MM.1S (cell line): Measurements from ENCODE around the gene PPP1R3C.

Experiments
- DNase-seq: peaks from one replicate; pipeline ENCODE4 v3.0.0-alpha.2; 2015
- H2AFZ ChIP-seq: fragments of 300-600 bp; sonication (generic); 2 replicates; pipeline ENCODE4 v1.6.0; 2016; ENCODE audit warnings: antibody characterized with exemption, low read length
- H3F3A ChIP-seq: fragments of 300-600 bp; sonication (generic); 2 replicates; pipeline ENCODE4 v1.6.1; 2016; ENCODE audit warnings: mild to moderate bottlenecking, antibody characterized with exemption, low read length, moderate library complexity, mixed read lengths; ENCODE audit not compliant: insufficient read depth
- H3K27ac ChIP-seq: fragments of 300-600 bp; sonication (generic); 2 replicates; pipeline ENCODE4 v1.5.1; 2016; ENCODE audit warnings: mild to moderate bottlenecking, low read length
- H3K27me3 ChIP-seq: fragments of 300-600 bp; sonication (generic); replicated peaks from 2 replicates; pipeline ENCODE4 v1.6.0; 2016; ENCODE audit warnings: low read length; ENCODE audit not compliant: insufficient read depth
- H3K36me3 ChIP-seq: fragments of 300-600 bp; sonication (generic); replicated peaks from 2 replicates; pipeline ENCODE4 v1.6.1; 2016; ENCODE audit warnings: mild to moderate bottlenecking, low read length, mixed read lengths; ENCODE audit not compliant: insufficient read depth
- H3K4me1 ChIP-seq: fragments of 300-600 bp; sonication (generic); 2 replicates; pipeline ENCODE4 v1.6.1; 2016; ENCODE audit warnings: low read length, mixed read lengths
- H3K4me2 ChIP-seq: fragments of 300-600 bp; sonication (generic); 2 replicates; pipeline ENCODE4 v1.6.0; 2016; ENCODE audit warnings: low read depth, low read length
- H3K4me3 ChIP-seq: fragments of 300-600 bp; sonication (generic); 2 replicates; pipeline ENCODE4 v1.5.1; 2016; ENCODE audit warnings: low read length, mixed read lengths
- H3K79me2 ChIP-seq: fragments of 300-600 bp; sonication (generic); 2 replicates; pipeline ENCODE4 v1.6.1; 2016; ENCODE audit warnings: mixed run types, low read length, mixed read lengths
- H3K9ac ChIP-seq: fragments of 300-600 bp; sonication (generic); 2 replicates; pipeline ENCODE4 v1.6.1; 2016; ENCODE audit warnings: low read length, mixed read lengths
- H3K9me2 ChIP-seq: fragments of 300-600 bp; sonication (generic); replicated peaks from 2 replicates; pipeline ENCODE4 v1.6.1; 2016; ENCODE audit warnings: mild to moderate bottlenecking, low read length, mixed read lengths; ENCODE audit not compliant: insufficient read depth
- H3K9me3 ChIP-seq: fragments of 300-600 bp; sonication (generic); replicated peaks from 2 replicates; pipeline ENCODE4 v1.6.1; 2016; ENCODE audit warnings: mild to moderate bottlenecking, low read length, mixed read lengths; ENCODE audit not compliant: insufficient read depth
- H4K20me1 ChIP-seq: fragments of 300-600 bp; sonication (generic); 2 replicates; pipeline ENCODE4 v1.6.1; 2016; ENCODE audit warnings: mild to moderate bottlenecking, low read length, moderate library complexity, mixed read lengths; ENCODE audit not compliant: insufficient read depth
- CTCF ChIP-seq: fragments of 300-600 bp; sonication (generic); IDR thresholded peaks from 2 replicates; pipeline ENCODE4 v1.5.1; 2016; ENCODE audit warnings: antibody characterized with exemption, low read length, mixed read lengths
- EZH2 ChIP-seq: fragments of 300-600 bp; sonication (generic); optimal IDR thresholded peaks from 2 replicates; pipeline ENCODE3; 2017; ENCODE audit warnings: low read depth, mild to moderate bottlenecking, antibody characterized with exemption, low read length, mixed read lengths
- EZH2phosphoT487 ChIP-seq: fragments of 300-600 bp; sonication (generic); IDR thresholded peaks from 2 replicates; pipeline ENCODE4 v1.6.1; 2018; ENCODE audit warnings: antibody characterized with exemption, low read length

The PPP1R3C gene

GRCh38 chr10:91621483-91622113, 11.3 kb downstream of the PPP1R3C start:
- Histone ChIP-seq H2AFZ (no peak overlapping the region), H4K20me1 (no peaks in the 10 kb centered on the region), H3F3A (no peaks in the 10 kb centered on the region), H3K27ac (no peak overlapping the region), H3K27me3 (no peaks in the 10 kb centered on the region), H3K4me3 (no peak overlapping the region), H3K9me2 (no peaks in the 10 kb centered on the region), H3K4me1 (no peaks in the 10 kb centered on the region), H3K9me3 (no peaks in the 10 kb centered on the region), H3K4me2 (no peak overlapping the region), H3K36me3 (no peaks in the 10 kb centered on the region), H3K79me2 (no peaks in the 10 kb centered on the region), H3K9ac (no peak overlapping the region)
- no peak for TF ChIP-seq CTCF
- TF ChIP-seq EZH2phosphoT487, result no peak
- TF ChIP-seq EZH2, result no peak
- DNase-seq, result no peak

GRCh38 chr10:91617072-91617609, 15.7 kb downstream of the PPP1R3C start:
- no peak overlapping the region for H2AFZ ChIP-seq
- H3K36me3 ChIP-seq, result no peaks in the 10 kb centered on the region
- no peaks in the 10 kb centered on the region for H3K9me2 ChIP-seq
- no peaks in the 10 kb centered on the region for H3F3A ChIP-seq
- TF ChIP-seq EZH2phosphoT487 (no peak), EZH2 (no peak), CTCF (no peak)
- H3K79me2 ChIP-seq, result no peaks in the 10 kb centered on the region
- no peak overlapping the region for H3K9ac ChIP-seq
- H3K27me3 ChIP-seq, result no peaks in the 10 kb centered on the region
- H3K27ac ChIP-seq, result no peak overlapping the region
- no peak for DNase-seq
- H3K4me1 ChIP-seq, result no peaks in the 10 kb centered on the region
- H3K4me2 ChIP-seq, result no peak overlapping the region
- no peak overlapping the region for H3K4me3 ChIP-seq
- H4K20me1 ChIP-seq, result no peaks in the 10 kb centered on the region
- H3K9me3 ChIP-seq, result no peaks in the 10 kb centered on the region

GRCh38 chr10:91616137-91616536, 16.7 kb downstream of the PPP1R3C start:
- Histone ChIP-seq H3K79me2 (no peaks in the 10 kb centered on the region), H3K4me3 (no peak overlapping the region), H2AFZ (no peak overlapping the region), H3K9me3 (no peaks in the 10 kb centered on the region), H3K4me1 (no peaks in the 10 kb centered on the region), H3K9ac (no peak overlapping the region), H4K20me1 (no peaks in the 10 kb centered on the region), H3K27ac (no peak overlapping the region), H3K9me2 (no peaks in the 10 kb centered on the region), H3K27me3 (no peaks in the 10 kb centered on the region), H3K4me2 (no peak overlapping the region), H3F3A (no peaks in the 10 kb centered on the region), H3K36me3 (no peaks in the 10 kb centered on the region)
- DNase-seq, result no peak
- TF ChIP-seq EZH2, result no peak
- no peak for TF ChIP-seq CTCF
- no peak for TF ChIP-seq EZH2phosphoT487
